CD4-positive, alpha-beta memory T cell (primary cell): ENCODE data around the gene MYO18B. TPM values are rescaled to one million over a fixed set of nuclear protein-coding genes. Genes with fewer than 3 reads are reported as not detected.

Source experiments
- CTCF ChIA-PET: fragments of 350-600 bp; sonication (Branson Sonifier 250); formaldehyde crosslinking; loops from one replicate; lab custom pipeline; 2021; ENCODE audit warnings: inconsistent platforms; ENCODE audit not compliant: partially characterized antibody; lab: Charles Lee
- POLR2A ChIA-PET: fragments of 350-600 bp; sonication (Branson Sonifier 250); formaldehyde crosslinking; loops from one replicate; lab custom pipeline; 2021; ENCODE audit not compliant: partially characterized antibody; lab: Charles Lee
- DNase-seq, 5 donors: peaks; one replicate each; pipeline versions ENCODE4 v3.0.0 to v3.0.0-alpha.2; 2020 to 2022; ENCODE audit warnings: mixed read lengths in 1 of 5
- H3K27ac ChIP-seq: one replicate; pipeline ENCODE4 v1.7.0; 2013; ENCODE audit warnings: low read depth, low read length
- H3K27me3 ChIP-seq: 2 replicates; pipeline ENCODE4 v1.7.0; 2013; ENCODE audit warnings: mild to moderate bottlenecking, low read length, moderate library complexity; ENCODE audit not compliant: insufficient read depth
- H3K36me3 ChIP-seq: 2 replicates; pipeline ENCODE4 v1.7.0; 2013; ENCODE audit warnings: mild to moderate bottlenecking, low read length, moderate library complexity; ENCODE audit not compliant: insufficient read depth
- H3K4me1 ChIP-seq: 2 replicates; pipeline ENCODE4 v1.7.0; 2013; ENCODE audit warnings: mild to moderate bottlenecking, low read length, moderate library complexity; ENCODE audit not compliant: insufficient read depth
- H3K4me3 ChIP-seq, 2 donors: one replicate each; pipeline ENCODE4 v1.7.0; 2013; ENCODE audit warnings: low read length in 2 of 2, mild to moderate bottlenecking in 1 of 2
- H3K9me3 ChIP-seq, 2 donors: one replicate each; pipeline ENCODE4 v1.7.0; 2013; ENCODE audit warnings: low read length in 2 of 2, control low read depth in 1 of 2; ENCODE audit not compliant: control insufficient read depth in 1 of 2
- H3K27ac Mint-ChIP-seq, 7 donors: one replicate each; pipeline ENCODE4 v1.8.0; 2020 to 2021; ENCODE audit warnings: mixed read lengths in 7 of 7, mild to moderate bottlenecking in 6 of 7, inconsistent platforms in 3 of 7, moderate library complexity in 3 of 7
- H3K27me3 Mint-ChIP-seq, 2 donors: one replicate each; pipeline ENCODE4 v1.8.0; 2020 to 2021; ENCODE audit warnings: mixed read lengths in 2 of 2
- H3K36me3 Mint-ChIP-seq, 2 donors: one replicate each; pipeline ENCODE4 v1.8.0; 2020 to 2021; ENCODE audit warnings: mixed read lengths in 2 of 2, inconsistent platforms in 1 of 2, mild to moderate bottlenecking in 1 of 2
- H3K4me1 Mint-ChIP-seq, 4 donors: one replicate each; pipeline ENCODE4 v1.8.0; 2020 to 2021; ENCODE audit warnings: mixed read lengths in 4 of 4, mild to moderate bottlenecking in 1 of 4
- H3K4me3 Mint-ChIP-seq, 8 donors: one replicate each; pipeline ENCODE4 v1.8.0; 2020 to 2021; ENCODE audit warnings: mixed read lengths in 8 of 8, mild to moderate bottlenecking in 7 of 8, moderate library complexity in 6 of 8, inconsistent platforms in 3 of 8
- H3K9me3 Mint-ChIP-seq, 8 donors: one replicate each; pipeline ENCODE4 v1.8.0; 2020 to 2021; ENCODE audit warnings: mixed read lengths in 8 of 8, mild to moderate bottlenecking in 5 of 8, inconsistent platforms in 3 of 8, moderate library complexity in 1 of 8
- intact Hi-C: fragments of 100-400 bp; cut with micrococcal nuclease; formaldehyde crosslinking; loops from one replicate; pipeline ENCODE4 v1.15.1; 2023
- polyA plus RNA-seq, 2 donors: library from polyadenylated mRNA; unstranded; fragments of 300-500 nt; fragmentation: Illumina TruSeq; gene quantifications; one replicate each; pipeline ENCODE4 v1.2.3, GENCODE V29; 2021
- total RNA-seq, 2 experiments: library from RNA; stranded (reverse); gene quantifications; one replicate each; pipeline ENCODE4 v1.2.3, GENCODE V29; 2021

Gene MYO18B
- total and polyA plus RNA-seq, 4 experiments from 2014 or later, result 0.02 to 0.26 (median 0.19) TPM; not detected in 1

GRCh38 chr22:25939384-25939783, 197.4 kb downstream of the MYO18B start:
- POLR2A ChIA-PET, result no interaction called here
- H3K4me1 ChIP-seq, result no peaks in the 10 kb centered on the region
- Mint-ChIP-seq H3K4me3 (no peak overlapping the region), H3K4me1 (no peaks in the 10 kb centered on the region), H3K27ac (no peak overlapping the region), H3K9me3 (peaks cover 0 to 18% (median 7%) of the 10 kb centered on the region in 8 donors), H3K27me3 (peaks cover 4 to 12% of the 10 kb centered on the region in 2 donors), H3K36me3 (no peaks in the 10 kb centered on the region)
- DNase-seq, result no peak
- no peaks in the 10 kb centered on the region for H3K36me3 ChIP-seq
- intact Hi-C loops, result no loop called here
- CTCF ChIA-PET, result no interaction called here
- no peak overlapping the region for H3K27ac ChIP-seq
- no peaks in the 10 kb centered on the region for H3K27me3 ChIP-seq
- H3K4me3 ChIP-seq, result no peak overlapping the region
- H3K9me3 ChIP-seq, result no peaks in the 10 kb centered on the region

- H3K4me3 Mint-ChIP-seq, result no peak overlapping the region
- no peaks in the 10 kb centered on the region for H3K27me3 ChIP-seq
- H3K36me3 ChIP-seq, result no peaks in the 10 kb centered on the region
- peaks cover 4 to 6% of the 10 kb centered on the region in 2 donors for H3K27me3 Mint-ChIP-seq
- ChIA-PET POLR2A (no interaction called here), CTCF (no interaction called here)
- H3K9me3 Mint-ChIP-seq, result peaks cover 0 to 15% (median 4%) of the 10 kb centered on the region in 8 donors
- no peak overlapping the region for H3K4me3 ChIP-seq
- intact Hi-C loops, result no loop called here
- no peak for DNase-seq
- H3K27ac Mint-ChIP-seq, result no peak overlapping the region
- no peaks in the 10 kb centered on the region for H3K4me1 ChIP-seq
- H3K36me3 Mint-ChIP-seq, result no peaks in the 10 kb centered on the region
- H3K27ac ChIP-seq, result no peak overlapping the region
- no peaks in the 10 kb centered on the region for H3K9me3 ChIP-seq
- no peaks in the 10 kb centered on the region for H3K4me1 Mint-ChIP-seq
Observed at GRCh38 chr22:25940479-25940878, 198.5 kb downstream of the MYO18B start.

- no peaks in the 10 kb centered on the region for H3K36me3 Mint-ChIP-seq
- DNase-seq, result no peak
- H3K4me3 Mint-ChIP-seq, result no peak overlapping the region
- Histone ChIP-seq H3K36me3 (no peaks in the 10 kb centered on the region), H3K4me3 (no peak overlapping the region), H3K27me3 (no peaks in the 10 kb centered on the region), H3K27ac (no peak overlapping the region), H3K4me1 (no peaks in the 10 kb centered on the region), H3K9me3 (no peaks in the 10 kb centered on the region)
- POLR2A ChIA-PET, result no interaction called here
- CTCF ChIA-PET, result interaction anchor here (1.0 kb wide), 1 partner anchor 16 kb away, joined by 5 read pairs; no protein-coding TSS in a partner anchor
- peaks cover 0 to 11% (median 4%) of the 10 kb centered on the region in 8 donors for H3K9me3 Mint-ChIP-seq
- intact Hi-C loops, result no loop called here
- H3K4me1 Mint-ChIP-seq, result no peaks in the 10 kb centered on the region
- H3K27ac Mint-ChIP-seq, result no peak overlapping the region
- H3K27me3 Mint-ChIP-seq, result peaks cover 0 to 1% of the 10 kb centered on the region in 2 donors
Observed at GRCh38 chr22:25941365-25941960, 199.5 kb downstream of the MYO18B start.

GRCh38 chr22:25942115-25942855, 200.3 kb downstream of the MYO18B start:
- Histone ChIP-seq H3K4me3 (no peak overlapping the region), H3K36me3 (no peaks in the 10 kb centered on the region), H3K4me1 (no peaks in the 10 kb centered on the region), H3K27ac (no peak overlapping the region), H3K9me3 (no peaks in the 10 kb centered on the region), H3K27me3 (no peaks in the 10 kb centered on the region)
- Mint-ChIP-seq H3K4me1 (no peaks in the 10 kb centered on the region), H3K9me3 (peaks cover 0 to 11% (median 4%) of the 10 kb centered on the region in 8 donors), H3K27me3 (peaks cover 0 to 1% of the 10 kb centered on the region in 2 donors), H3K27ac (no peak overlapping the region), H3K4me3 (no peak overlapping the region), H3K36me3 (no peaks in the 10 kb centered on the region)
- intact Hi-C loops, result no loop called here
- no peak for DNase-seq
- CTCF ChIA-PET, result interaction anchor here (1.0 kb wide), 1 partner anchor 16 kb away, joined by 5 read pairs; no protein-coding TSS in a partner anchor
- POLR2A ChIA-PET, result no interaction called here

GRCh38 chr22:25942856-25943411, 200.9 kb downstream of the MYO18B start:
- CTCF ChIA-PET, result interaction anchor here (1.0 kb wide), 1 partner anchor 17 kb away, joined by 5 read pairs; no protein-coding TSS in a partner anchor
- no peaks in the 10 kb centered on the region for H3K36me3 ChIP-seq
- H3K4me3 Mint-ChIP-seq, result no peak overlapping the region

GRCh38 chr22:25950111-25950510, 208.1 kb downstream of the MYO18B start:
- Histone ChIP-seq H3K27ac (no peak overlapping the region), H3K9me3 (no peaks in the 10 kb centered on the region), H3K4me1 (no peaks in the 10 kb centered on the region), H3K27me3 (no peaks in the 10 kb centered on the region), H3K36me3 (no peaks in the 10 kb centered on the region), H3K4me3 (no peak overlapping the region)
- H3K4me3 Mint-ChIP-seq, result no peak overlapping the region
- peaks cover 0 to 4% (median 0%) of the 10 kb centered on the region in 8 donors for H3K9me3 Mint-ChIP-seq
- H3K4me1 Mint-ChIP-seq, result no peaks in the 10 kb centered on the region
- no peak overlapping the region for H3K27ac Mint-ChIP-seq
- no peaks in the 10 kb centered on the region for H3K36me3 Mint-ChIP-seq
- ChIA-PET POLR2A (no interaction called here), CTCF (no interaction called here)
- intact Hi-C loops, result no loop called here
- H3K27me3 Mint-ChIP-seq, result peaks cover 3% of the 10 kb centered on the region in 2 donors
- DNase-seq, result no peak

More at GRCh38 chr22:25942856-25943411, 200.9 kb downstream of the MYO18B start:
- Mint-ChIP-seq H3K27ac (no peak overlapping the region), H3K36me3 (no peaks in the 10 kb centered on the region), H3K9me3 (peaks cover 0 to 10% (median 2%) of the 10 kb centered on the region in 8 donors), H3K4me1 (no peaks in the 10 kb centered on the region), H3K27me3 (peaks cover under 1 to 1% of the 10 kb centered on the region in 2 donors)
- Histone ChIP-seq H3K27ac (no peak overlapping the region), H3K27me3 (no peaks in the 10 kb centered on the region), H3K4me1 (no peaks in the 10 kb centered on the region), H3K9me3 (no peaks in the 10 kb centered on the region), H3K4me3 (no peak overlapping the region)
- no peak for DNase-seq
- POLR2A ChIA-PET, result no interaction called here
- intact Hi-C loops, result no loop called here

GRCh38 chr22:25953276-25953675, 211.3 kb downstream of the MYO18B start:
- Mint-ChIP-seq H3K27me3 (peaks cover 0 to 4% of the 10 kb centered on the region in 2 donors), H3K9me3 (peaks cover 0 to 2% (median 0%) of the 10 kb centered on the region in 8 donors), H3K4me1 (no peaks in the 10 kb centered on the region), H3K36me3 (no peaks in the 10 kb centered on the region), H3K4me3 (no peak overlapping the region), H3K27ac (no peak overlapping the region)
- H3K9me3 ChIP-seq, result no peaks in the 10 kb centered on the region
- no peak overlapping the region for H3K27ac ChIP-seq
- no peaks in the 10 kb centered on the region for H3K4me1 ChIP-seq
- H3K36me3 ChIP-seq, result no peaks in the 10 kb centered on the region
- no peak overlapping the region for H3K4me3 ChIP-seq
- no peak for DNase-seq
- ChIA-PET POLR2A (no interaction called here), CTCF (no interaction called here)
- no peaks in the 10 kb centered on the region for H3K27me3 ChIP-seq
- intact Hi-C loops, result no loop called here
